Osteocyte (in vitro differentiated cells): ENCODE measurements around the gene PDE11A. TPM values are rescaled to one million over a fixed set of nuclear protein-coding genes. Genes with fewer than 3 reads are reported as not detected.

ENCODE experiments used
- DNase-seq: peaks from one replicate; pipeline ENCODE4 v3.0.0; 2021; ENCODE audit warnings: mixed read lengths; ENCODE audit not compliant: unreplicated experiment; ENCODE audit errors: extremely low spot score
- H3K27ac Mint-ChIP-seq: one replicate; pipeline ENCODE4 v1.8.0; 2021; ENCODE audit warnings: mild to moderate bottlenecking, mixed read lengths; ENCODE audit not compliant: unreplicated experiment
- H3K27me3 Mint-ChIP-seq: one replicate; pipeline ENCODE4 v1.8.0; 2021; ENCODE audit warnings: mixed read lengths; ENCODE audit not compliant: unreplicated experiment
- H3K36me3 Mint-ChIP-seq: one replicate; pipeline ENCODE4 v1.8.0; 2021; ENCODE audit warnings: mixed read lengths; ENCODE audit not compliant: unreplicated experiment
- H3K4me1 Mint-ChIP-seq: one replicate; pipeline ENCODE4 v1.8.0; 2021; ENCODE audit warnings: mixed read lengths; ENCODE audit not compliant: unreplicated experiment
- H3K4me3 Mint-ChIP-seq: one replicate; pipeline ENCODE4 v1.8.0; 2021; ENCODE audit warnings: mild to moderate bottlenecking, moderate library complexity, mixed read lengths; ENCODE audit not compliant: unreplicated experiment
- H3K9me3 Mint-ChIP-seq: one replicate; pipeline ENCODE4 v1.8.0; 2021; ENCODE audit warnings: mixed read lengths; ENCODE audit not compliant: unreplicated experiment
- CTCF ChIP-seq: fragments of 200-600 bp; sonication (generic); IDR thresholded peaks from 2 replicates; pipeline ENCODE4 v1.5.0; 2021; ENCODE audit warnings: antibody characterized with exemption, mild to moderate bottlenecking, moderate library complexity
- total RNA-seq: library from RNA; stranded (reverse); gene quantifications from 2 replicates; pipeline ENCODE4 v1.2.1, GENCODE V29; 2021

Gene PDE11A
- total RNA-seq, 1 donor from 2014 or later, result 0.05 TPM

DNA sequence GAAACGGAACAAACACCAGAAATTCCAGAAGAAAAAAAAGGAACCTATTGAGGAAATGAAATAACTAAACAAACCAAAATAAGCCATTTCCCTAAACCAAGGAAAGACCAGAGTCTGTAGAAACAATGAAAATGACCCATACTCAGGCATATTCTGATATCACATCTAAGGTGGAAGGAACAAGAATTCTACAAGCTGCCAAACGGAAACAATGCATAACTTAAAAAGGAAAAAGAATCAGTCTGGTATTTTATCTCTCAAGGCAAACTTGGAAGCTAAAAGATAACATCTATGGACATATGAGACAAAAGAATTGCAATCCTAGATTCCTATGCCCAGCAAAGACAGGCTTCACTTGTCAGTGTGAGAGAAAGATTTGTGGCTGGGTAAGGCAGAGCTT, 326.2 kb downstream of the PDE11A start:
- Mint-ChIP-seq H3K9me3 (no peaks in the 10 kb centered on the region), H3K36me3 (no peaks in the 10 kb centered on the region), H3K27ac (no peak overlapping the region), H3K27me3 (peaks cover 22% of the 10 kb centered on the region), H3K4me1 (no peaks in the 10 kb centered on the region), H3K4me3 (no peak overlapping the region)
- no peak for TF ChIP-seq CTCF
- DNase-seq, result no peak

DNA sequence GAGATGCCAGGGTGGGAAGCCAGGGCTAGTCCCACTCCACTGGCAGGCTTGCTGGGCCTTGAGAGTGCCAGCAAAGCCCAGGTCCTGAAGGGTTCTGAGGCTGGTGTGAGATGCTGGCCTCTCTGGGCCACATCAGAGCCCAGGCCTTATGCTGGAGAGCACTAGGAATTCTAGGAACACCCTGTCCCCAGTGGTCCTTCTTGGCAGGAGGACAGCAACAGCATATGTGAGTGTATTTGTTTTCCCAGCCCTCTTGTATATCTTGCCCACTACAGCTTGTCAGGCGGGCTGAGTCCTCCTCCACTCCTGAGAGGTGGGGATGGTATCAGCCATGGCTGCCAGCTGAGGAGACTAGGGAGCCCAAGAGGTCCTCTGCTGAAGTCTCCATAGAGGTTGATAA, 327.0 kb downstream of the PDE11A start:
- no peaks in the 10 kb centered on the region for H3K4me1 Mint-ChIP-seq
- H3K27ac Mint-ChIP-seq, result no peak overlapping the region
- DNase-seq, result no peak
- no peaks in the 10 kb centered on the region for H3K36me3 Mint-ChIP-seq
- peaks cover 18% of the 10 kb centered on the region for H3K27me3 Mint-ChIP-seq
- H3K9me3 Mint-ChIP-seq, result no peaks in the 10 kb centered on the region
- TF ChIP-seq CTCF, result no peak
- H3K4me3 Mint-ChIP-seq, result no peak overlapping the region

- Mint-ChIP-seq H3K4me1 (no peaks in the 10 kb centered on the region), H3K4me3 (no peak overlapping the region), H3K27ac (no peak overlapping the region), H3K36me3 (no peaks in the 10 kb centered on the region), H3K27me3 (peaks cover 18% of the 10 kb centered on the region), H3K9me3 (no peaks in the 10 kb centered on the region)
- DNase-seq, result no peak
- TF ChIP-seq CTCF, result no peak
These were observed 329.7 kb downstream of the PDE11A start for GRCh38 chr2:177742851-177743250.

GRCh38 chr2:177741866-177742265, 330.7 kb downstream of the PDE11A start:
- no peak for TF ChIP-seq CTCF
- H3K4me3 Mint-ChIP-seq, result no peak overlapping the region
- H3K27ac Mint-ChIP-seq, result no peak overlapping the region
- peaks cover 18% of the 10 kb centered on the region for H3K27me3 Mint-ChIP-seq
- no peaks in the 10 kb centered on the region for H3K4me1 Mint-ChIP-seq
- H3K36me3 Mint-ChIP-seq, result no peaks in the 10 kb centered on the region
- DNase-seq, result no peak
- H3K9me3 Mint-ChIP-seq, result no peaks in the 10 kb centered on the region

- no peak for DNase-seq
- Mint-ChIP-seq H3K36me3 (no peaks in the 10 kb centered on the region), H3K4me3 (no peak overlapping the region), H3K27me3 (peaks cover 13% of the 10 kb centered on the region), H3K4me1 (no peaks in the 10 kb centered on the region), H3K27ac (no peak overlapping the region), H3K9me3 (no peaks in the 10 kb centered on the region)
- TF ChIP-seq CTCF, result no peak
These were observed 331.9 kb downstream of the PDE11A start for GRCh38 chr2:177740700-177741099.
